NCI-H526 treated with DMSO at 0.1 percent for 48 hours (cell line): ENCODE data around the gene PDCD1LG2.
"Not testable (repeated sequence)": the region's sequence is repeated elsewhere in the genome, so short reads cannot be mapped to it uniquely, and the experiment has no call there.

Experiments used
- DNase-seq: peaks from one replicate; lab custom pipeline; 2025; lab: John Stamatoyannopoulos, UW

The PDCD1LG2 gene

GRCh38 chr9:5493679-5494511, 16.4 kb upstream of the PDCD1LG2 start:
- DNase-seq, result no peak

DNA sequence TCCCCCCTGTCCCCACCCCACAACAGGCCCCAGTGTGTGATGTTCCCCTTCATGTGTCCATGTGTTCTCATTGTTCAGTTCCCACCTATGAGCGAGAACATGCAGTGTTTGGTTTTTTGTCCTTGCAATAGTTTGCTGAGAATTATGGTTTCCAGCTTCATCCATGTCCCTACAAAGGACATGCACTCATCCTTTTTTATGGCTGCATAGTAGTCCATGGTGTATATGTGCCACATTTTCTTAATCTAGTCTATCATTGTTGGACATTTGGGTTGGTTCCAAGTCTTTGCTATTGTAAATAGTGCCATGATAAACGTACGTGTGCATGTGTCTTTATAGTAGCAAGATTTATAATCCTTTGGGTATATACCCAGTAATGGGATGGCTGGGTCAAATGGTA, 15.6 kb upstream of the PDCD1LG2 start:
- not testable (repeated sequence) for DNase-seq

DNA sequence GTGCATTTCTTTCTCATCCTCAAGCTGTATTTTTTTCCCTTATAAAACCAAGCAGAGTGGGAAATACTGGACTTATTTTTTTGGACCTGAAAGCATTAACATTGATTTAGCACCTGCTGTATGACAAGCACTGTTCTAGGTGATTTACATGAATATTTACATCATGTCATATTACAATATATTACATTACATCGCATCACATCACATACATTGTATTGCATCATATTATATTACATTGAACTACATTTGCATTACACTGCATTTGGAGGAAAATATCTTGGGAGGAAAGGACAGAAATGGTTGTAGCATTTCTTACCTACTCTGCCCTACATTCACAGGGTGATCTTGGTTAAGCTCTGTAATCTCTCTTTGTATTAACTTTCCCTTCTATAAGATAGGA, 11.2 kb upstream of the PDCD1LG2 start:
- DNase-seq, result no peak

DNA sequence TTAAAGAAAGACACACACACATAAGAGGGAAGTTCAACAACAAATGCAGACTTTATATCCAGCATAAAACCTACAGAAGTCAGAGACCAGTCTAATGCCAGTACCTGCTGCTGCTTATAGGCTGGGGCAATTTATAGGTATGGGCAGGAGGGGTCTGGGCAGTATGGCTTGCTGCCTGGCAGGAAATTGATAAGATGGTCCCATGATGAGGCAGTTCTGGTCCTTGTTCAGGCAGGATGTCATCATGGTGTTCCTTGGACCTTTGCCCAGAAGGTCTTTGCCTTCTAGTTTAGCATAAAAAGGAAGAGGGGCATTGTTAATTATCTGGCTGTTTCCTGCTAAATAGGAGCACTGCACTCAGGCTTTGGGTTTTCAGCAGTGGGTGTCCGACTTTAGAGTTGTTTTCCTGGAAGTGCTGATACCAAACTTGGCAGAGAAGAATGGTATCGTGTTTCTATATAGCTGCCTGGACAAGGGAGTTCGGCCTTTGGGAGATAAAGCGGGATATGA, 10.4 kb upstream of the PDCD1LG2 start:
- no peak for DNase-seq

DNA sequence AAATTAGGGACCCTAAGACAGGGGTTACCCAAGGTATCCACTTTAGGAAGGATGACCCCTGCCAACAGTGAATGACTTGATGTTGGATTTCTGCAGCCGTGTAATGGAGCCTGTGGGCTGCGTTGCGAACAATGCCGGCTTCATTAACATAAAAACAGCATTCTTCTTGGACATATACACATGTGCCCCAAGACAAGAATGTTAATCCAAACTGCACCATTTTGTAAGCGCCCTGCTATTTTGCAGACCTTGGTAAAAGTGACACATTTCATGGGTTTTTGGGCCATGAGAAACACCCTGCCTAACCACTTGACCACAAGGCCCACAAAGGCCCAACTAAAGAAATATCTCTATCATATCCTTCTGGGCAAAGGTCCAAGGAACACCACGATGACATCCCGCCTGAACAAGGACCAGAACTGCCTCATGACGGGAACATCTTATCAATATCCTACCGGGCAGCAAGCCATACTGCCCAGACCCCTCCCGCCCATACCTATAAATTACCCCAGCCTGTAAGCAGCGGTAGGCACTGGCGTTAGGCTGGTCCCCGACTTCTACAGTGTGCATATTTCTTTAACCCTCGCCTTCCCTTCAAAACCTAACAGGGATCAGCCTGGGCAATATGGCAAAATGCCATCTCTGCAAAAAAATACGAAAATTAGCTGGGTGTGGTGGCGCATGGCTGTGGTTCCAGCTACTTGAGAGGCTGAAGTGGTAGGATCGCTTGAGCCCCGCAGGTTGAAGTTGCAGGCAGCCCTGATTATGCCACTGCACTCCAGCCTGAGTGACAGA, 9.7 kb upstream of the PDCD1LG2 start:
- no peak for DNase-seq

DNA sequence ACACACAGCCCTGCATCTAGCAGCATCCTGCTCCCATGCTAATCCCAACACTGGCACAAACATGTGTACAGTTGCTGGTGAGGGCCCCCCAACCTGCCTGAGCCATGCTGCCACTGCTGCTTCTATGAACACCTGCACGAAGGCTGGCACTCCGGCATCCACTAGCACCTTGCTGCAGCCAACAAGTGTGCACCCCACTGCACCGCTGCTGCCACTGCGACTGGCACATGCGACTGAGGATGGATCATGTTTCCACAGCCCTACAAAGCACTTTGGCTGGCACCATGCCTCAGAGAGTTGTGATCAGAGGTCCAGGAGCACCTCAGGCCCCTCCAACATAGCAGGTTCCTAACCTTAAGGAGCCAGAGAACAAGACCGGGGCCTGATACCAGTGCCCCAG, 7.8 kb upstream of the PDCD1LG2 start:
- DNase-seq, result no peak

GRCh38 chr9:5509573-5509972, 758 bp upstream of the PDCD1LG2 start:
- no peak for DNase-seq

- DNase-seq, result no peak
These were observed 658 bp downstream of the PDCD1LG2 start for GRCh38 chr9:5510989-5511388.

DNA sequence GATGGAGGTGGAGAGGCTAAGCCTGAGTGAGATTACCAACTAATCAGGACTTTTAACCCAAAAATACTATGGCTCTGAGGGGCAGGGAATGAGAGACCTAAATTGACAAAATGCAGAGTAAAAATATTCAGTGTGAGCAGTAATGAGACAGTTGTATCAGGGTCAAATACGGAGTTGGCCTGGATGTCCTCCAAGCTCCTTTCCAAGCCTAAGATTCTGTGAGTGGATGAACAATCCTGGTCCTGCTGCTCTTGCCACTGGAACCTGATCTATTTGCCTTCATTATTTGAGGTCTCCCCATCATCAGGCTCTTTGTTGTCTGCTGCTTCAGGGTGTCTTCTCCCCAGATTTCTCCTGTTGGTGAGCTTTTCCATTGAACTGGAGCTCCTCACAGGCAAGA, 1.1 kb downstream of the PDCD1LG2 start:
- DNase-seq, result no peak

DNA sequence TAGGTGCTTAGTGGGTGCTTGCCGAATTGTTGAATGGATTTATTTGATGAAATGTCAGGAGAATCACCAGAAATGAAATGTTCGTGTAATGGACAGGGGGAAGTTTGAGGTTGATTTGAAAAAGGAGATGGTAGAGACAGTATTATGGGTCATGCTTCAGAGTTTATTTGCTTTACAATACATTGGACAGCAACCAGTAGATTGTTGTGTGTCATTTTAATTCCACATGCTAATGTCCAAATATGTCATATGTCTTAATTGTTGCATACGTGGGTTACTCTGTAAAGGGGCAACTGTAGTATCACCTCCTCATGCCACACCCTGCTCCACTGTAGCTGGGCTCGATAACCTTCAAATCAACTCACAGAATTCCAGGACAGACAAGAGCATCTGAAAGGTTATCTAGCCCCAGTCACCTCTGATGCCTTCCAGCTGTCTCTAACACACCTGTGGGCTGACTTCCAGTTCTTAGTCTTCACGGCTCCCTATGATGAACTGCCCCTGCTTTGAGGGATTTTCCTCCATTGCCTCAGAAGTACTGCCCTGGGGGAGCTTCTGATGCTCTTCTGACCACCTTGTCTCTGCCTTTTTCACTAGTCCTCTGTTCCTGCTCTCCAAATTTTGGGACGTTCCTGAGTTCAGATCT, 1.7 kb downstream of the PDCD1LG2 start:
- no peak for DNase-seq

DNA sequence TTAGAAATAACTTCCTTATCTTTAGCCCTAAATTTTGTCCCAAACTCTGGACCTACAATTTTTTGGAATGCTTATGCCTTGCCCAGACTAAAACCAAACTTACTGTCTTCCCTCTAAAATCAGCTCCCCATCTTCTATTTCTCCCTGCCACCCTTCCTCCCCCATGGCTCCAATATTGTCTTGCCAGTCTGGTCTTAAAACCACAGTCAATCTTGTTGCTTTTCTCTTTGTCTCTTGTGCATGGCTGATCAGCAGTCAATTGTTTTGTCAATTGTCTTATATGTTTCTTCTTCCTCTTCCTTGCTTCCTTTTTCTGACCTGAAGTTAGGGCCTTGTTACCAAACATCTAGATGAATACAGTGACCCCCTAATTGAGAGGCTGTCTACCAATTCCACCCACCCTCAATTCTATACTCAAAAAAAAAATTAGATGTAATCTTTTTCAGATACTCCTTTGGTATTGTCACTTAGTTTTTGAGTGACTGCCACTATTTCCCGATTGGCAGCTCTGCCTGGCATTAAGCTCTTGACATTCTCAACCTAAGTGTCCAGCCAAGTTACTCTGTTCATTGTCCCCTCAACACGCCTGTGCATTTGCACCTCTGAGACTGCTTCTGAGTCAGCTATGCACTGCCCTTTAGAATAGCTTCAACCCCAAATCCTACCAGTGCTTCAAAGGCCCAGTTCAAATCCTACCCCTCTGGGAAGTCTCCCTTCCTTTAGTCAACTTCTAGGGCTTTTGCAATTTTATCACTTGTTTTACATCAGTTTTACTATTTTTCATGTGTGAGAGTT, 2.5 kb downstream of the PDCD1LG2 start:
- DNase-seq, result no peak

- no peak for DNase-seq
These were observed 3.8 kb downstream of the PDCD1LG2 start for GRCh38 chr9:5513966-5514616.

GRCh38 chr9:5514617-5515260, 4.4 kb downstream of the PDCD1LG2 start:
- DNase-seq, result no peak

GRCh38 chr9:5515261-5515650, 4.9 kb downstream of the PDCD1LG2 start:
- DNase-seq, result no peak

- no peak for DNase-seq
These were observed 6.3 kb downstream of the PDCD1LG2 start for GRCh38 chr9:5516453-5517220.

DNA sequence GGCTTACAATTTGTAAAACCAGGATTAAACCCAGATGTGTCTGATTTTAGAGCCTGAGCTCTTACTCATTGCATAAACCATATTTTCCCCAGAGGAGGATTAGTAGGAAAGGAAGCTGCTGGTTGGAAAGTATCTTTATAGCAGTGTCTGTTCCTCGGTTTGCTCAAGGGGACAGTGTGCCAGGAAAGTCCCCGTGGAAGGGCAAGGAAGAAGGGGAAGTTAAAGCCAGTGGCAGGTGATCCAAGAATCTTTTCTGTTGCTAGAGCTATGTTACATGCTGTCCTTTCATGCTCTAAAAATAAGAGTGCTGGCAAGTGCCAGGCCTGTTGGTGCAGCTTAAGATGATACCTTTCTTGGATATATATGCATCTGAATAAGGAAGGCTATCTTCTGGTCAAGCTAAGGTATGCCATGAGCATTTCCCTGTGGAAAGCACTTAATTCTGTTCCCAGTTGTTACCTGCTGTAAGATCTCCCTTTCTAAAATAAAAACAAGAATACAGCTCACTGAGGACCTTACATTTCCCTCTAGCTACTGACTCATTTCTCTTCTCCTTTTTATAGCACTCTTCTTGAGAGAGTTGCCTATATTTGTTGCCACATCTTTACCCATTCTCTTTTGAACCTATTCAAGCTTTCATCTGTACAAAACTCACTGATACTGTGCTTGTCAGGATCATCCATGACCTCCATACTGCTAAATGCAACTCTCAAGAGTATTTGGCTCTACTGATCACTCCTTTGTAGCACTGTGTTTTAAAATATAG, 8.0 kb downstream of the PDCD1LG2 start:
- DNase-seq, result no peak

DNA sequence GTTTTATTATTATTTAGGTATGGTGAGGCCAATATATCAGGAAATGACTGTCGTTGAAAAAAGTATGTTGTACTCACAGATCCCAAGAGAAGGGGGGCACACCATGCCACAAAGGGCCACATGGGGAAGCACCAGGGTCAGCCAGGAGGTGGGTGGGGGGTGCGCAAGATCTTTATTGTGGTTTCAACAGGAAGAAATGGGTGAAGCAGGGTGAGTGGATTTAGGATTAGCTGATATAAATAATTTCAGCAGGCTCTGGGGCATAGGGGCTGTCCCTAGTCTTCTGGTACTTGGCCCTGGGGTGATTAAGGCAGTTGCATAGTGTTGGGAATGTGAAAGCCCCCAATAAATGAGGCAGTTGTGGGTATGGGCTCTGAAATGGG, 8.6 kb downstream of the PDCD1LG2 start:
- no peak for DNase-seq

DNA sequence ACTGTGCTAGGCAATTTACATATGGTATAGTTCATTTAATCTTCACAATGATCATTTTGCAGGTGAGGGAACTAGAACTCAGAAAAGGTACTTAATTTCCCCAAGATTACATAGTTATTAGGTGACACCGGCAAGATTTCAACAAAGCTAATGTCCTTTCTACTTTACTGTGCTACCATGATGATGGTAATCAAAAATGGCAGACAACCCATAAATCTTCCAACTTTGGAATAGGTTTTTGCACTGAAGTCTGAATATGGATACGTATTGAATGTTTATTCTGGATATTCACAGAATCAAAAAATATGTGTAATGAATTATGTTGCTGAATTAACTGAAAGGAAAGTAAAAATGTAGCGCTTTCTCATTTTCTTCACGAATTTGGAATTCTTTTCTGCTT, 13.8 kb downstream of the PDCD1LG2 start:
- no peak for DNase-seq

- DNase-seq, result no peak
These were observed 19.4 kb downstream of the PDCD1LG2 start for GRCh38 chr9:5529683-5530221.
